ENCODE measurements around the gene RFTN1. TPM values are rescaled to one million over a fixed set of nuclear protein-coding genes. Genes with fewer than 3 reads are reported as not detected.

The RFTN1 gene
- total and polyA plus RNA-seq, 10 of the 15 experiments (the other 5 are each of a cell fraction or from before 2014, with no cell fraction given), result 20.6 to 213 (median 147) TPM

DNA sequence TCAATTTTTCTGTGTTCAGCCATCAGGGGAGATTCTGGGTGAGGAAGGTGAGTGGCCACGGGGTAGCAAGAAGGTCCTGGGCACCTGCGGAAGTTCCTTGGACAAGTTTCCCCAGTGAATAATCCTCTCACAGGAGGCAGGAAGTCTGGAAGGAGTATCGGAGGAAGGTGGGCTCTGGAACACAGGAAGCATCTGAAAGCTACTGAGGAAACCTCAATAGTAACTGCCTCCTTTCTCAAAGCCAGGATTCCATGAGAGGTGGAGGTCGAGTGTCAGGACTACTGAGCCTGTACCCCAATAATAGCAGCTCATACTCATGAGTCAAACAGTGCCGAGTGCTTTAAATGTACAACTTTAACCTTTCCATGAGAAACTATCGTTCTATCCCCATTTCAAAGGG, 137.6 kb downstream of the RFTN1 start:
- POLR2A ChIA-PET, result interaction anchor here (0.8 to 5.2 kb wide), 9 partner anchors 9 to 137 kb away, joined by 3 to 66 read pairs (median 6); partner anchors contain the start of gene RFTN1
- intact Hi-C loops (cut with micrococcal nuclease; ENCODE audit: unreplicated experiment) (no loop called here), in situ Hi-C loops (cut with MboI) (loop anchor here (10.0 kb wide), 1 partner anchor 571 kb away; no protein-coding TSS in a partner anchor)
- H3K9ac ChIP-seq (ENCODE audit: control insufficient read depth, insufficient read depth, low read length), result no peak overlapping the region
- H3K27me3 ChIP-seq (replicated peaks in 1 of 2; ENCODE audit: control insufficient read depth in 2 of 2, insufficient read depth in 2 of 2, low read length in 1 of 2), result no peaks in the 10 kb centered on the region
- H3K9me3 ChIP-seq (replicated peaks; ENCODE audit: control insufficient read depth, insufficient read depth, low read length), result peaks cover 9% of the 10 kb centered on the region
- ATAC-seq (no peak), FAIRE-seq (no peak), DNase-seq (ENCODE audit: low read depth, low spot score) (no peak)
- SMC1A ChIA-PET (ENCODE audit: uncharacterized antibody, unreplicated experiment), result interaction anchor here (0.6 to 9.9 kb wide), 17 partner anchors 9 to 174 kb away, joined by 3 to 125 read pairs (median 4); partner anchors contain the start of gene RFTN1
- no peak overlapping the region for H3K4me3 ChIP-seq
- peak overlapping the region; percentile 96 for H3K27ac ChIP-seq (ENCODE audit: control insufficient read depth, insufficient read depth)
- RAD21 ChIA-PET (ENCODE audit: unreplicated experiment), result interaction anchor here (1.1 to 6.5 kb wide), 9 partner anchors 38 to 145 kb away, joined by 4 to 52 read pairs (median 11); partner anchors contain the start of gene RFTN1
- H3K4me1 ChIP-seq (ENCODE audit: control insufficient read depth, insufficient read depth, low read length), result peaks cover 98% of the 10 kb centered on the region
- no peaks in the 10 kb centered on the region for H4K20me1 ChIP-seq (ENCODE audit: control insufficient read depth, insufficient read depth)
- 35% methylated on average over 6 of the region's 6 CpGs for WGBS (ENCODE audit: insufficient coverage, insufficient replicate concordance, low lambda C conversion rate, missing lambda C conversion rate)
- CTCF ChIA-PET, result interaction anchor here (1.1 to 2.8 kb wide), 4 partner anchors 11 to 136 kb away, joined by 4 to 8 read pairs (median 4); no protein-coding TSS in a partner anchor
- BruUV-seq (replicated peaks), result no TSS peak
- TF ChIP-seq, protein P1, sequence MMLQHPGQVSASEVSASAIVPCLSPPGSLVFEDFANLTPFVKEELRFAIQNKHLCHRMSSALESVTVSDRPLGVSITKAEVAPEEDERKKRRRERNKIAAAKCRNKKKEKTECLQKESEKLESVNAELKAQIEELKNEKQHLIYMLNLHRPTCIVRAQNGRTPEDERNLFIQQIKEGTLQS (IDR thresholded peaks at IDR 0.05; ENCODE audit: borderline replicate concordance, extremely low read depth, low read depth, low read length), result no peak
- TF ChIP-seq CEBPB (IDR thresholded peaks at IDR 0.05; ENCODE audit: borderline replicate concordance in 1 of 2, low read depth in 2 of 2, low read length in 2 of 2) (no peak), TCF3 (IDR thresholded peaks at IDR 0.05; ENCODE audit: borderline replicate concordance, insufficient read depth, low read depth, low read length) (no peak), ZNF207 (IDR thresholded peaks at IDR 0.05; ENCODE audit: borderline replicate concordance) (no peak), CBX3 (IDR thresholded peaks at IDR 0.05; ENCODE audit: borderline replicate concordance, low read depth) (no peak), MYB (IDR thresholded peaks at IDR 0.05; ENCODE audit: borderline replicate concordance, low read depth, low read length) (no peak), ZNF622 (IDR thresholded peaks at IDR 0.05) (no peak), CHD2 (IDR thresholded peaks at IDR 0.05; ENCODE audit: borderline replicate concordance, low read depth, low read length) (no peak), TARDBP (IDR thresholded peaks at IDR 0.05; ENCODE audit: borderline replicate concordance) (no peak), SMAD1 (IDR thresholded peaks at IDR 0.05; ENCODE audit: low read depth, partially characterized antibody) (no peak), JUNB (IDR thresholded peaks at IDR 0.05) (no peak), NFYA (IDR thresholded peaks at IDR 0.05; ENCODE audit: borderline replicate concordance, low read depth, low read length) (no peak), NFYB (IDR thresholded peaks at IDR 0.05; ENCODE audit: insufficient read depth, low read depth, low read length) (no peak), POLR2AphosphoS5 (IDR thresholded peaks at IDR 0.05; ENCODE audit: low read length) (no peak), LARP7 (IDR thresholded peaks at IDR 0.05) (no peak), EED (IDR thresholded peaks at IDR 0.05; ENCODE audit: low read depth) (no peak), NBN (IDR thresholded peaks at IDR 0.05) (no peak)
- TF ChIP-seq, protein P2, sequence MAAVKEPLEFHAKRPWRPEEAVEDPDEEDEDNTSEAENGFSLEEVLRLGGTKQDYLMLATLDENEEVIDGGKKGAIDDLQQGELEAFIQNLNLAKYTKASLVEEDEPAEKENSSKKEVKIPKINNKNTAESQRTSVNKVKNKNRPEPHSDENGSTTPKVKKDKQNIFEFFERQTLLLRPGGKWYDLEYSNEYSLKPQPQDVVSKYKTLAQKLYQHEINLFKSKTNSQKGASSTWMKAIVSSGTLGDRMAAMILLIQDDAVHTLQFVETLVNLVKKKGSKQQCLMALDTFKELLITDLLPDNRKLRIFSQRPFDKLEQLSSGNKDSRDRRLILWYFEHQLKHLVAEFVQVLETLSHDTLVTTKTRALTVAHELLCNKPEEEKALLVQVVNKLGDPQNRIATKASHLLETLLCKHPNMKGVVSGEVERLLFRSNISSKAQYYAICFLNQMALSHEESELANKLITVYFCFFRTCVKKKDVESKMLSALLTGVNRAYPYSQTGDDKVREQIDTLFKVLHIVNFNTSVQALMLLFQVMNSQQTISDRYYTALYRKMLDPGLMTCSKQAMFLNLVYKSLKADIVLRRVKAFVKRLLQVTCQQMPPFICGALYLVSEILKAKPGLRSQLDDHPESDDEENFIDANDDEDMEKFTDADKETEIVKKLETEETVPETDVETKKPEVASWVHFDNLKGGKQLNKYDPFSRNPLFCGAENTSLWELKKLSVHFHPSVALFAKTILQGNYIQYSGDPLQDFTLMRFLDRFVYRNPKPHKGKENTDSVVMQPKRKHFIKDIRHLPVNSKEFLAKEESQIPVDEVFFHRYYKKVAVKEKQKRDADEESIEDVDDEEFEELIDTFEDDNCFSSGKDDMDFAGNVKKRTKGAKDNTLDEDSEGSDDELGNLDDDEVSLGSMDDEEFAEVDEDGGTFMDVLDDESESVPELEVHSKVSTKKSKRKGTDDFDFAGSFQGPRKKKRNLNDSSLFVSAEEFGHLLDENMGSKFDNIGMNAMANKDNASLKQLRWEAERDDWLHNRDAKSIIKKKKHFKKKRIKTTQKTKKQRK (IDR thresholded peaks at IDR 0.05; ENCODE audit: low read depth, low read length), result no peak
- TF ChIP-seq, protein P3, sequence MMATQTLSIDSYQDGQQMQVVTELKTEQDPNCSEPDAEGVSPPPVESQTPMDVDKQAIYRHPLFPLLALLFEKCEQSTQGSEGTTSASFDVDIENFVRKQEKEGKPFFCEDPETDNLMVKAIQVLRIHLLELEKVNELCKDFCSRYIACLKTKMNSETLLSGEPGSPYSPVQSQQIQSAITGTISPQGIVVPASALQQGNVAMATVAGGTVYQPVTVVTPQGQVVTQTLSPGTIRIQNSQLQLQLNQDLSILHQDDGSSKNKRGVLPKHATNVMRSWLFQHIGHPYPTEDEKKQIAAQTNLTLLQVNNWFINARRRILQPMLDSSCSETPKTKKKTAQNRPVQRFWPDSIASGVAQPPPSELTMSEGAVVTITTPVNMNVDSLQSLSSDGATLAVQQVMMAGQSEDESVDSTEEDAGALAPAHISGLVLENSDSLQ (IDR thresholded peaks at IDR 0.05), result no peak
- H3K36me3 ChIP-seq (ENCODE audit: control insufficient read depth in 2 of 2, insufficient read depth in 2 of 2, low read length in 1 of 2), result peaks cover 16 to 19% of the 10 kb centered on the region in 2 experiments
- H3K4me2 ChIP-seq (ENCODE audit: control insufficient read depth, insufficient read depth), result no peak overlapping the region
- H3K79me2 ChIP-seq (ENCODE audit: control insufficient read depth, insufficient read depth, low read length), result peaks cover 48% of the 10 kb centered on the region
- H2AFZ ChIP-seq (ENCODE audit: control insufficient read depth, low read depth, low read length), result no peak overlapping the region
